ENCODE measurements around the gene CLN6. TPM values are rescaled to one million over a fixed set of nuclear protein-coding genes. Genes with fewer than 3 reads are reported as not detected.
"Not testable (repeated sequence)": the region's sequence is repeated elsewhere in the genome, so short reads cannot be mapped to it uniquely, and the experiment has no call there.

The CLN6 gene
- total RNA-seq, 1 experiment from 2014 or later = 32.4 TPM

DNA sequence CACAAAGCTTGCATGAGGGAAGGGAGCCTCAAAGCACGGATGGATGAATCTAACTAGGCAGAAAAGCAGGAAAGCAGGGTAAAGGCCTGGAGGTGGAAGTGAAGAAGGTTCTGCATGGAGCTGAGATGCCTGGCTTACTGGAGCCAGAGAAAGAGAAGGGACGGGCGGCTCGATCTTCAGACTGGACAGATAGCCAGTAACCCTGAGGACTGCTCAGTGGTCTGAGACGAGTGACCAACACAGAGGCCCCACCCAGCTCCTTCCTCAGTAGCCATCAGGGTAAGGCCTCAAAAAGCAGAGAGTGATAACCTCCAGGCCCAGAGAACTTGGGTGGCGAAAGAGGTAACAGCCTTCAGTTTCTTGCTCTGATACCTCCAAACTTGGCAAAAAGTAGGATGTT, 6.4 kb downstream of the CLN6 start:
- DNase-seq (ENCODE audit: low read depth) = no peak

DNA sequence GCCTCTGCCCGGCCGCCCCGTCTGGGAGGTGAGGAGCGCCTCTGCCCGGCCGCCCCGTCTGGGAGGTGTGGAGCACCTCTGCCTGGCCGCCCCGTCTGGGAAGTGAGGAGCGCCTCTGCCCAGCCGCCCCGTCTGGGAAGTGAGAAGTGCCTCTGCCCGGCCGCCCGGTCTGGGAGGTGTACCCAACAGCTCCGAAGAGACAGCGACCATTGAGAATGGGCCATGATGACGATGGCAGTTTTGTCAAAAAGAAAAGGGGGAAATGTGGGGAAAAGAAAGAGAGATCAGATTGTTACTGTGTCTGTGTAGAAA, 7.1 kb downstream of the CLN6 start:
- not testable (repeated sequence) for DNase-seq (ENCODE audit: low read depth)

GRCh38 chr15:68221530-68222431, 7.7 kb downstream of the CLN6 start:
- DNase-seq (ENCODE audit: low read depth) = not testable (repeated sequence)

DNA sequence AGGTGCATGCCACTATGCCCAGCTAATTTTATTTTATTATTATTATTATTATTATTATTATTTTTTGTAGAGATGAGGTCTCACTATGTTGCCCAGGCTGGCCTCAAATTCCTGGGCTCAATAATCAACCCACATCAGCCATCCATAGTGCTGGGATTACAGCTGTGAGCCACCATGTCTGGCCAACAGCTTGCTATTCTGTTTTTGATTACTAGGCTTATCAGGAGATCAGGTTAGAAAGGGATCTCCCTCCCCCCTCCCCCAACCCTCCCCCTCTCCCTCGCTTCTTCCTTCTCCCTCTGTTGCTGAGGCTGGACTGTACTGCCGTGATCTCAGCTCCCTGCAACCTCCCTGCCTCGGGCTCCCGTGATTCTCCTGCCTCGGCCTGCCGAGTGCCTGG, 8.6 kb downstream of the CLN6 start:
- DNase-seq (ENCODE audit: low read depth) = no peak

DNA sequence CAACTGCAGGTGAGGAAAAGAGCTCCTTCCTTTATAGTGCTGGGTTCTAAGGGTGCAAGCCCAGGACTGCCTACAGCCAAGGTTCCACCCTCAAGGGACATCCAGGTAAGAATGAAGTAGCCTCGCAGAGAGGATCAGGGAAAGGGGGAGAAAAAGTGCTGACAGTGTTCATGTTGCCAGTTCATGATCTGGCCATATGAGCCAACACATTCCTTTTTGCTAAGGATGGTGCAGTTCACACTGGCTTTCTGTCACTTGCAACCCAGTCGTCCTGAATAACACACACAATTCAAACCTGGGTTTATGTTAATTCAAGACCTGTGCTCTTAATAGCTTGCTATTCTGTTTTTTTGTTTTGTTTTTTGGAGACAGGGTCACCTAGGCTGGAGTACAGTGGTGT, 9.0 kb downstream of the CLN6 start:
- DNase-seq (ENCODE audit: low read depth) = no peak

GRCh38 chr15:68218847-68219798, 10.4 kb downstream of the CLN6 start:
- no peak for DNase-seq (ENCODE audit: low read depth)

DNA sequence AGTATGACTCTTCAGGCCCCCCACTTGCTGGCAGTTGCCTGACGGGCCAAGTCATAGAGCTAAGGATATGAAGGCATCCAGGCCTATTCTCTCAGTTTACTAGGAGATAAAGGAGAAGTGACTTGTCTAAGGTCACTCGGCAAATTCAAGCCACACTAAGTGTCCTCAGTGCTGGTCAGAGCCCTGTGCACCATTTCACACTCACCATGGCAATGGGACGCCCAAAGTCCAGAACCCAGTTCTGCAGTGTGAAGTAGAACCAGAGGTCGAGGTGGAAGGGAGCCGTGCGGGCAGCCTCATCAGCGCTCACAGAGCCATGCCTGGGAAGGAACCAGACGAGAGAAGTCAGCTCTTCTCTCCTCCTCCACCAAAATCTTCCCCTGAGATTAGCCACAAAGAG, 11.2 kb downstream of the CLN6 start:
- no peak for DNase-seq (ENCODE audit: low read depth)

- DNase-seq (ENCODE audit: low read depth) = no peak
Measured at GRCh38 chr15:68217341-68217740, 12.2 kb downstream of the CLN6 start.

- no peak for DNase-seq (ENCODE audit: low read depth)
Measured at GRCh38 chr15:68214838-68215254, 14.7 kb downstream of the CLN6 start.

DNA sequence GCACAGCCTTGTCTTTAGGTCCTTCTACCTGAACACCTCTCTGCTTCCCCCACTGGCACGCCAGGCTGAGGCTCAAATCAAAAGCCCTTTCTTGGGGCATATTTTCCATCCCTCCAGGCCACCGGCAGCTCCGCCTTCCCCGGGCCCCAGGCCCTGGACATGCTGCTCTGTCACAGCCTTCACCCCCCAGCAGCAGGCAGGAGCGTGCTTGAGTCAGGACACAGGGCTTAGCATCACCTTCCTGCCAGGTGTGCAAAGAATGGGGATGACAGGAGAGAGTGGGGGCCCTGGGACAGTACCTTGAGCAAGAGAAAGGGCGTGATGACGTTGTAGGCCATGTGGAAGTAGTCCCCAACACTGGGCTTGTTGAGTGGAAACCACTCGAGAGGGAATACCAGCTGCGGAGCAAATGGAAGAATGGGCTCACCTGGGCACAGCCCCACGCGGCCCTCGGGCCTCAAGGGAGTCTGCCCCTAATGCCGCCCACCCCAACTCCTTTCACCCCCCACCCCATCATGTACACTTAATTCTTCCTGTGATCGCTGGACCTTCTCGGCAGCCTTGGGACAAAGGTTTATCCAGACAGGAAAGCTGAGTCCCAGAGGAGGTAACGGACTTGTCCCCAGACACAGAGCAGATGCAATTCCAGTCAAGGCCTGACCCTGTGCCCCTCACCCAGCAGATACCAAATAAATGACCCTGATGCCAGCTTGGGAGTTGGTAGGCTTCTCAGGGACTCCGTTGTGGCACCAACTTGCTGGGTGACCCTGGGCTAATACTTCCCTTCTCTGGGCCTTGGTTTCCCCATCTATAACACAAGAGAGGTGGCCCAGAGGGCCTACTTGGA, 15.3 kb downstream of the CLN6 start:
- no peak for DNase-seq (ENCODE audit: low read depth)

DNA sequence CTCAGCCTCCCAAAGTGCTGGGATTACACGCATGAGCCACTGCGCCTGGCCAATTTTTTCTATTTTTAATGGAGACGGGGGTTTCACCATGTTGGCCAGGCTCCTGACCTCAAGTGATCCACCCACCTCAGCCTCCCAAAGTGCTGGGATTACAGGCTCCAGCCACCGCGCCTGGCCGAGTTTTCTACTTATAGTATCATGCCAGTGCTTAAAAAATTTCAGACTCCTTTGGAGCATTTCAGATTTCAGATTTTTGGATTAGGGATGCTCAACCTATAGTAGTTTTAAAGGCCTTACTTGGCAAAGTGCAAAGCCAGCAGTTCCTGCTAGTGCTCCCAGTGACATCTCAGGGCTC, 16.1 kb downstream of the CLN6 start:
- not testable (repeated sequence) for DNase-seq (ENCODE audit: low read depth)

DNA sequence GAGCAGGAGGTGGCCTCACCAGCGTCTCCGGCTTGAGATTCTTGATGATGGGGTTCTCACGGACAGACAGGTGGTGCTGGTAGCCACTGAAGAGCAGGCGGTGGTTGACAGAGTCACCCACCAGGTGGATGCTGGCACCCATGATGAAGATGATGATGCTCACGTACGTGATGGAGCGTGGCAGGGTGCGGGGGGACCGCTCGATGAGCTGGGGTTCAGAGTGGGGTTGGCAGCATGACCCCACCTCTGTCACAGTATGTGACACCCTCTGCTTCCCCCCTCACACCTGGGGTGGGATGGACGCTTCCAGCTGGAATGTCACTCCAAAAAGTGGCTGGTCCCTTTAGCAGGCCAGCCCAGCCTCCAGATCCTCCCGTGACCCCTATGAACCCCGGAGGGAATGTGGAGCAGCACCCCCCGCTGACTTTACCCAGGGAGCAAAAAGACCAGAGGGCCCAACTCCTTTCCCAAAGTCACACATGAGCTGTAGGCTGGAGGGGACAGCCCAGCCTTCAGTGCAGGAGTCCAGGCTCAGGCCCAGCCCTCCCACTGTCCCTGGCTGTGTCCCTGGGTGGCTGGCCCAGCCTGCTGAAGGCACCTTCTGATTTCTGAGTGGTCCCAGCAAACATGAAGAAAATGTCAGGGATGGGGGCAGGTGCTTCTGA, 17.7 kb downstream of the CLN6 start:
- DNase-seq (ENCODE audit: low read depth) = no peak

GRCh38 chr15:68210821-68211655, 18.5 kb downstream of the CLN6 start:
- no peak for DNase-seq (ENCODE audit: low read depth)

GRCh38 chr15:68210409-68210756, 19.1 kb downstream of the CLN6 start:
- DNase-seq (ENCODE audit: low read depth) = no peak

DNA sequence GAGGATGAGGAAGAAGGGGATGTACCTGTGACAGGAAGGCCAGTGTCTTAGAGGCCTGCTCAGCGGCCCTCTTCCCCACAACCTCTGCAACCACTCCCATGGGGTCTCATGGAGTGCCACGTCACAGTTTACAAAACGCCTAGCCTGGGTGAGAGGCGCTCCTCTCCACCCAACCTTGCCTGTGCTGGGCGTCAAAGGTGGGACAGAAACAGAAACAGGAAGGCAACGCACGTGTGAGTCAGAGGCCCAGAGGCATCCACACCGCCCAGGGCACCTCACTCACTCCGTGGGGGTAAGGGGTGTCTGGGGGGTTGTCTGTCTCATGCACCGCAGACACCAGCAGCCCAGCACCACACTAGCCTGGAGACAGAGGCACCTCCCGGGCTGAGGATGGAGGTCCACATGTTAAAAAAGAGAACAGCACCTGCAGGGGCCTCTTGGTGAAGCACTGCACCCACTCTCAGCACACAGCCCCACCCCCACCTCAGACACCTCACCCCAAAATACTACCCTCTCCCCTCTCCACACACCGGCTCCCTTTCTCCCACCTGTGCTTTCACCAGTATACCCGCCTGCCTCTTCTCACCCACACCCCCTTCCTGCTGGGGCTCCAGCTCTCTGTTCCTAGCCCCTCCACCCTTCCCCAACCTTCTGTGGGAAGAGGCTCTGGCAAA, 19.7 kb downstream of the CLN6 start:
- peak; percentile 51 for DNase-seq (ENCODE audit: low read depth)

DNA sequence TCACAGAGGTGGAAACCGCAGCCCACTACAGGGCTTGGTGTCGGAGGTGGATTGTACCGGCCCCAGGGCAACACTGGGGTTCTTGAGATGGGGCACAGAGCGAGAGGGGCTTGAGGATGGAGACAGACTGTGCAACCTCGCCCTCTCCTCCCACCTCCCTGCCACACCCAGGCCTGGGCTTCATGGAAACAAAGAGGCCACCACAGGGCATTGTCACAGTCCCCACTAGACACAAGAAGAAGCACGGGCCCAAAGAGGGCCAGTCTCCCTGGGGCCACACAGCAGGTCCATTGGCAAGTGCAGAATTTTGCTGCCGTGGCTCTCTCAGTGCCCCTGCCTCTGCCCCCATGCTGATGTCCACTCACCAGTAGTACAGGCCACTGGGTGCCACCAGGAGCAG, 20.3 kb downstream of the CLN6 start:
- DNase-seq (ENCODE audit: low read depth) = no peak

GRCh38 chr15:68208636-68209240, 20.8 kb downstream of the CLN6 start:
- DNase-seq (ENCODE audit: low read depth) = no peak

DNA sequence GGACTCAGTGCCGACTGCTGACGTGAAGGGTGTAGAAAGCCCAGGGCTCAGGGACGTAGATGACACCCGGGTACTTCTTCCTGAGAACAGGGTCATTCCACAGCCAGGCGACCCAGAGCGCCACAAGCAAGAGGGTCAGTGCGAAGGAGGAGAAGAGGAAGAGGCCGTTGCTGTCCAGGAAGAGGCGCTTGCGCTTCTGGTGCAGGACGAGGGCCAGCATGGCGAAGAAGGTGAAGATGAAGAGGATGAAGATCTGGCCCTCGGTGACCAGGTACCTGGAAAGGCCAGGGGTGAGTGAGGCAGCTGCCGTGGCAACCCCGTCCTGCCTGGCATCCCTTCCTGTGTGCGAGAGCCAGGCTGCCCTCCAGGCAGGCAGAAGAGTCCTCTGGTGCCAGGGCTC, 21.4 kb downstream of the CLN6 start:
- DNase-seq (ENCODE audit: low read depth) = no peak

GRCh38 chr15:68207176-68207935, 22.2 kb downstream of the CLN6 start:
- no peak for DNase-seq (ENCODE audit: low read depth)

Data from M059J (cell line).